ENCODE data around the gene SORCS1.

SORCS1 gene

GRCh38 chr10:107103174-107104025, 61.1 kb downstream of the SORCS1 start:
- no peak for DNase-seq

GRCh38 chr10:107098326-107098725, 66.2 kb downstream of the SORCS1 start:
- DNase-seq = no peak

GRCh38 chr10:107094824-107095522, 69.5 kb downstream of the SORCS1 start:
- DNase-seq = no peak

- no peak for DNase-seq
Observed at GRCh38 chr10:107092321-107092720, 72.2 kb downstream of the SORCS1 start.

GRCh38 chr10:107091126-107091525, 73.4 kb downstream of the SORCS1 start:
- no peak for DNase-seq

GRCh38 chr10:107085665-107086525, 78.6 kb downstream of the SORCS1 start:
- no peak for DNase-seq

DNA sequence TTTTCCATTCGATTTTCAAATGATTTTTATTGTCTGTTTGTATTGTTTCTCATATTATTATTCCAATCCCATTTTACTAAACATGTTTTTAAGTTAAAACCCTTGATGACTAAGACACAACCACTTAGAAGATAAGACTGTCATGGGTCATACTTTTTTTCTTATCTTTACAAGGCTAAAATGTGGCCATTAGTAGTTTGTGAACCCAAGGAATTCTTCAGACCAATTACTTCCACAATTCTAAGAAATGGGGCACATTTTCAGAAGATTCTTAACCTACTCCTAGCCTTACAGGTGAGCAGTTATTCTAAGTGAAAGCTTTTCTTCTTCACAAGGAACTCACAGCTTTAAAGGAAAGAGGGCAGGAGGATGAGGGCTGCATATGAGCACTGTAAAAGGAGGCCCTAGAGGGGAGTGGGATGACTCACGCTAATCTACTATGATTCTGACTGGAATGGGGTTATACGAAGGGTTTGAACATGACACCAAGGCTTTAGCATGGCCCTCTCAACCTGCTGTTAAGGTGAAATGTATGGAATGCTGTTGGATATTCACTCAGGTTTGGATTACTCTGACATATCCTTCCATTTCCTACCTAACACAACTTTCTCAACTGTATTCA, 81.0 kb downstream of the SORCS1 start:
- DNase-seq = no peak

DNA sequence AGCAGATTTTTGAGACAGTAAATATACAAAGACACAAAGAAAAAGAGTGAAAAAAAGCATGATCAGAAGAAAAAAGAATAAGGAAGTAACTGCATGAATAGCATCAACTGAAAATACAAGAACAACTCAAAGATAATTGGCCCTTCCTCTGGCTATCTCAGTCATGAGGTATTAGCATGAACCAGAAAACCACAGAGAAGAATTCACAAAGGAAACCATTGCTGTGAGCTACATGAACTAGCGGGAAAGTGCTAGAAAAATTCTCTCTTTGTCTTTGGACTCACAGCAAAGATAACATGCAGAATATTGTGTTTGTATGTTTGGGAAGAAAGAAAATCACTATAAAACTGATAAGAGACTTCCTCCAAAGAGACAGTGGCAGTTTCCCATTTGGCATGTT, 82.9 kb downstream of the SORCS1 start:
- DNase-seq = no peak

DNA sequence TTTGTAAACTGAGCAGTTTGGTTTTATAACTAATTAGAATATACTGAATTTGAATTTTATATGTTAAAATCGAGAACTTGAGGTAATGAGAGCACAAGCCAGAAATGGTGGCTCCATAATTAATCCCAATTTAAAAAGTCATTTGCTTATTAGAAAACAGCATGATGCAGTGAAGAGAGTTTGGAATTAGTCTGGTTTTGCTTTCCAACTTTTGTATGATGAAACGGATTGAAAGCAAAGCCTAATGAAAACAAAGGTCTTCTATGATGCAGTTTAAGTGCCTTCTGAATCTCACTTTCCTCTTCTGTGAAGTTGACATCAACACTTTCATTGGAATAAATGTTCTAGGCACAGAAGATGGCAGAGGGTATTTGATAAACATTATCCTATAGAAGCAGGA, 89.4 kb downstream of the SORCS1 start:
- no peak for DNase-seq

GRCh38 chr10:107072786-107073185, 91.7 kb downstream of the SORCS1 start:
- DNase-seq = no peak

DNA sequence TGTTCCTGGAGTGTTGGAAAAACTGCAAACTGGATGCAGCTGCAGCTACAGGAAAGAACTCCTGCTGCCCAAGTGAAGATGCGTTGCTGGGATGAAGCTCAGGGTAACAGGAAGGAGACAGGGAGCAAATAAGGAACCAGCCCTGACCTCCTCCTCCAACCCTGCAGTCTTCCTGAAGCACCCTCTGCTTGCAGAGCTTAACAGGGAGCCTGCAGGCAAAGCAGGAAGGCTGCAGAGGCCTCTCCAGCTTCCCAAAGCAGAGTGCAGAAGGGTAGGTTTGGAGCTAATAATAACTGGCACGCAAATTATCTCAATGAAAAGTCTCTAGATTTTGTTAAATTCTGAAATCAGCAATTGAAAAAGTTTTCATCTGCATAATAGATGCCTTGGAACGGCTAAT, 92.5 kb downstream of the SORCS1 start:
- DNase-seq = no peak

DNA sequence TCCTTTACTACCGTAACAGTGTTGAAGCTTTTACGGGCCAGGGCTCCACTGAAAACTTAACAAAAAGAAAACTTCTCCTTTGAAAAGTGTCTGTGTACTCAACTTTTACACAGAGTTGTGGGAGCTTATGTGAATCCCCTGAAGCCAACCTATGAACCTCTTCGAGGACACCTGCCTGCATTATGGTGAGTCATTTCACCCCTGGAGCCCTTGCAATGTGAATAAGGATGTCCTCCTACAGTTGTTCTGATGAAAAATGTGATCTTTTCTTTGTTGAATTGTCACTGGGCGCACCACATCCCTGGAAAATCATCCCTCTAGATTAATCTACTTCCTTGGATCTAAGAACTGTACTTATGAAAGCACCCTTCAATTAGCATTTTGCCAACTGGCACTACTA, 93.2 kb downstream of the SORCS1 start:
- DNase-seq = no peak

DNA sequence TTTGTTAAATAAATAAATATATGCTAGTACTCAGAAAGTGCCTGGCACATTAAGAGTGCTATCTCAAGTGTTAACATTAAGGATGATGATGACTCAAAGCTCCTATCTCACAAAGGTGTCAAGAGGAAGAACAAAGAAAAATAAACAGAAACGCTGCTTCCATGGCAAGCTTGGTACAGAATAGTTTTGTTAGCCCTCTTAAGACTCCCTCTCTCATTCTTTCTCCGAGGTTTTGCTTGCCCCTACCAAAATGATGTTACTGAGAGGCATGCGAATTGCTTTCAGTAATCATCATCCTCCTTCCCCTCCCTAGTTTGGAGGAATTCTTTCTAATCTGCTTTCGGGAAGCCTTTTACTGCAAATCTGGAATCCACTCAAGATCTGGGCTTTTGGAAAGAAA, 96.7 kb downstream of the SORCS1 start:
- no peak for DNase-seq

- DNase-seq = no peak
Observed at GRCh38 chr10:107064075-107064474, 100.4 kb downstream of the SORCS1 start.

- no peak for DNase-seq
Observed at GRCh38 chr10:107059872-107060271, 104.6 kb downstream of the SORCS1 start.

DNA sequence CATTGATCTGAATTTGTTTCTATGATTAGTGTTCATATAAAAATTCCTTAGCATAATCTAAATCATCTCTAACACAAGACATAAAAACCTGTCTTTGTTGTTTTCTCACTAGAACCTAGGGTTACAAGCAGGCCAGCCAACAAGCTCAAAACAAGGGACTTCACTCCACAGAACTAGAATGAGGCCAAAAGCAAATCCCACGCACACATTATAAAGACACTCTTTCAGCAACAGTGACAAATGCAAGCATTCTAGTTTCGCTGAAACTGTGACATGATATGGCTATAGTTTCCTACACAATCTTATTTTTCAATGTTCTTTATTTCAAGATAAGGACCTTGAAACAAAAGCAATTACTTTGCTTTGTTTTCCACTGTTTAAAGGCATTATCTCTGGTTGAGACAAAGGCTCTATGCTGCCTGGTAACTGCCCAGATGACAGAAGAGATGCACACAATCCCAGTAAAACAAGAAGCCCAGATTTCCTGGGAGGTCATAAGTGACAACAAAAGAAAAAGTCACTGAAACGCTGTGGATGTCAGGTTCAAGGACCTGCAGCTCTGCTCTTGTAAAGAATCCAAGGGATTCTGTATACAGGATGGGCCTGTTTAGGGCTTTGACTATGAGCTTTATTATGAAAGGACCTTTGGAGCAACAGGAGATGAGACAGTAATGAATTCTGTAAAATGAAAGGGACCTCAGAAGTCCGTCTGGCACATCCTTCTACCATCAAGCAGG, 105.3 kb downstream of the SORCS1 start:
- no peak for DNase-seq

GRCh38 chr10:107058331-107058730, 106.2 kb downstream of the SORCS1 start:
- no peak for DNase-seq

DNA sequence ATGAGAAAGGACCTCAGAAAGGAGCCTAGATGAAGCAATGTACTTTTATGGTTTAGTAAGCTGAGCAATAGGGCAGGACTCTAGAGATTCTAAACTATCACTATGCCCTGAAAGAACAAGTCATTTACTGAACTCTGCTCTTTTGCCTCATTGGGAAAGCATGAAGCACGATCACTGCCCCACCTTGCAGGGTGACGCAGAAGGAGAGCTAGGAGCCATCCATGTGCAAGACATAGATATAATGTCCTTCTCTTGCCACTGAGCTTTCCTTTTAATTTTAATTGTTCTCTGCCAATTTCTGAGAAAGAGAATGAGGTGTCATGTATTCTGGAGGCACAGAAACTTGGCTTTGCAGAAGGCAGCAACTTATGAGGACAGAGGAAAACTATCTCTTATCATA, 108.3 kb downstream of the SORCS1 start:
- DNase-seq = no peak

- DNase-seq = no peak
Observed at GRCh38 chr10:107054469-107055156, 109.9 kb downstream of the SORCS1 start.

GRCh38 chr10:107051769-107052168, 112.7 kb downstream of the SORCS1 start:
- no peak for DNase-seq

DNA sequence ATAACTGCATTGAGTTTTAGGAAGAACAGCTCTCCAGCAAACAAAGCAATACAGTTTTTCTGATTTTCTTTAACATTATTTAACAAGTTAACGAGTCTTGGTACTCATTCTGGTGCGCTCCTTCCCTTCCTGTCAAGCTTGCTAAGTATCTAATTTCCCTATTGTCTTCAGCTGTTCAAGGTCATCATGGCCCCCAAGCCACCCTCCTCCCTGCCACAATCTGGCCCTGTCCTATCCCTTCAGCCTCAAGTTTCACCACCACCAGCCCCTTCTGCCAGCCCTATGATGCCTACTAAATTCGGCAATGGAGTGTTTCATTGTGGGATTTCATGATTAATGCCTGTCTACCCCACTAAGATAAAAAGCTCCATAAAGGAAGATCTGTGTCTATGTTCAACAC, 121.0 kb downstream of the SORCS1 start:
- DNase-seq = no peak

Data from fibroblast of skin of right biceps (primary cell).